ENCODE measurements around the gene EIF3A.
"Not testable (repeated sequence)": the region's sequence is repeated elsewhere in the genome, so short reads cannot be mapped to it uniquely, and the experiment has no call there.

Gene EIF3A

GRCh38 chr10:119101366-119102098, 20.9 kb upstream of the EIF3A start:
- DNase-seq: no peak

- no peak for DNase-seq
These were observed 20.0 kb upstream of the EIF3A start for GRCh38 chr10:119100434-119101238.

- no peak for DNase-seq
These were observed 18.0 kb upstream of the EIF3A start for GRCh38 chr10:119098576-119098975.

- not testable (repeated sequence) for DNase-seq
These were observed 16.2 kb upstream of the EIF3A start for GRCh38 chr10:119096641-119097415.

GRCh38 chr10:119095640-119096039, 15.0 kb upstream of the EIF3A start:
- peak; percentile 35 for DNase-seq

- DNase-seq: peak; percentile 83
These were observed 10.4 kb upstream of the EIF3A start for GRCh38 chr10:119090968-119091367.

- peak; percentile 61 for DNase-seq
These were observed 9.6 kb upstream of the EIF3A start for GRCh38 chr10:119090026-119090795.

GRCh38 chr10:119087271-119087882, 6.8 kb upstream of the EIF3A start:
- DNase-seq: no peak

GRCh38 chr10:119084896-119085295, 4.3 kb upstream of the EIF3A start:
- no peak for DNase-seq

- DNase-seq: peak; percentile 68
These were observed 757 bp downstream of the EIF3A start for GRCh38 chr10:119079599-119080520.

GRCh38 chr10:119078422-119079179, 2.0 kb downstream of the EIF3A start:
- no peak for DNase-seq

GRCh38 chr10:119073584-119073983, 7.0 kb downstream of the EIF3A start:
- no peak for DNase-seq

- no peak for DNase-seq
These were observed 10.0 kb downstream of the EIF3A start for GRCh38 chr10:119070395-119071165.

- DNase-seq: no peak
These were observed 18.7 kb downstream of the EIF3A start for GRCh38 chr10:119061926-119062325.

- no peak for DNase-seq
These were observed 19.3 kb downstream of the EIF3A start for GRCh38 chr10:119061352-119061751.

- DNase-seq: no peak
These were observed 20.5 kb downstream of the EIF3A start for GRCh38 chr10:119060107-119060506.

GRCh38 chr10:119059557-119059956, 21.1 kb downstream of the EIF3A start:
- DNase-seq: no peak

- DNase-seq: no peak
These were observed 22.6 kb downstream of the EIF3A start for GRCh38 chr10:119058010-119058409.

GRCh38 chr10:119055472-119055871, 25.1 kb downstream of the EIF3A start:
- no peak for DNase-seq
